ENCODE measurements around the gene TRDMT1.

The TRDMT1 gene

GRCh38 chr10:17231788-17232187 lies 30.3 kb upstream of the TRDMT1 start:
- no peak for DNase-seq (ENCODE audit: low read depth, low spot score)

GRCh38 chr10:17229967-17230682 lies 28.7 kb upstream of the TRDMT1 start:
- DNase-seq (ENCODE audit: low read depth, low spot score), result peak; percentile 87

DNA sequence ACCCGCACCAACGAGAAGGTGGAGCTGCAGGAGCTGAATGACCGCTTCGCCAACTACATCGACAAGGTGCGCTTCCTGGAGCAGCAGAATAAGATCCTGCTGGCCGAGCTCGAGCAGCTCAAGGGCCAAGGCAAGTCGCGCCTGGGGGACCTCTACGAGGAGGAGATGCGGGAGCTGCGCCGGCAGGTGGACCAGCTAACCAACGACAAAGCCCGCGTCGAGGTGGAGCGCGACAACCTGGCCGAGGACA lies 28.2 kb upstream of the TRDMT1 start:
- peak; percentile 78 for DNase-seq (ENCODE audit: low read depth, low spot score)

DNA sequence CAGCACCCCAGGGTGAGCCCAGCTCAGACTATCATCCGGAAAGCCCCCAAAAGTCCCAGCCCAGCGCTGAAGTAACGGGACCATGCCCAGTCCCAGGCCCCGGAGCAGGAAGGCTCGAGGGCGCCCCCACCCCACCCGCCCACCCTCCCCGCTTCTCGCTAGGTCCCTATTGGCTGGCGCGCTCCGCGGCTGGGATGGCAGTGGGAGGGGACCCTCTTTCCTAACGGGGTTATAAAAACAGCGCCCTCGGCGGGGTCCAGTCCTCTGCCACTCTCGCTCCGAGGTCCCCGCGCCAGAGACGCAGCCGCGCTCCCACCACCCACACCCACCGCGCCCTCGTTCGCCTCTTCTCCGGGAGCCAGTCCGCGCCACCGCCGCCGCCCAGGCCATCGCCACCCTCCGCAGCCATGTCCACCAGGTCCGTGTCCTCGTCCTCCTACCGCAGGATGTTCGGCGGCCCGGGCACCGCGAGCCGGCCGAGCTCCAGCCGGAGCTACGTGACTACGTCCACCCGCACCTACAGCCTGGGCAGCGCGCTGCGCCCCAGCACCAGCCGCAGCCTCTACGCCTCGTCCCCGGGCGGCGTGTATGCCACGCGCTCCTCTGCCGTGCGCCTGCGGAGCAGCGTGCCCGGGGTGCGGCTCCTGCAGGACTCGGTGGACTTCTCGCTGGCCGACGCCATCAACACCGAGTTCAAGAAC lies 27.7 kb upstream of the TRDMT1 start:
- peak; percentile 64 for DNase-seq (ENCODE audit: low read depth, low spot score)

DNA sequence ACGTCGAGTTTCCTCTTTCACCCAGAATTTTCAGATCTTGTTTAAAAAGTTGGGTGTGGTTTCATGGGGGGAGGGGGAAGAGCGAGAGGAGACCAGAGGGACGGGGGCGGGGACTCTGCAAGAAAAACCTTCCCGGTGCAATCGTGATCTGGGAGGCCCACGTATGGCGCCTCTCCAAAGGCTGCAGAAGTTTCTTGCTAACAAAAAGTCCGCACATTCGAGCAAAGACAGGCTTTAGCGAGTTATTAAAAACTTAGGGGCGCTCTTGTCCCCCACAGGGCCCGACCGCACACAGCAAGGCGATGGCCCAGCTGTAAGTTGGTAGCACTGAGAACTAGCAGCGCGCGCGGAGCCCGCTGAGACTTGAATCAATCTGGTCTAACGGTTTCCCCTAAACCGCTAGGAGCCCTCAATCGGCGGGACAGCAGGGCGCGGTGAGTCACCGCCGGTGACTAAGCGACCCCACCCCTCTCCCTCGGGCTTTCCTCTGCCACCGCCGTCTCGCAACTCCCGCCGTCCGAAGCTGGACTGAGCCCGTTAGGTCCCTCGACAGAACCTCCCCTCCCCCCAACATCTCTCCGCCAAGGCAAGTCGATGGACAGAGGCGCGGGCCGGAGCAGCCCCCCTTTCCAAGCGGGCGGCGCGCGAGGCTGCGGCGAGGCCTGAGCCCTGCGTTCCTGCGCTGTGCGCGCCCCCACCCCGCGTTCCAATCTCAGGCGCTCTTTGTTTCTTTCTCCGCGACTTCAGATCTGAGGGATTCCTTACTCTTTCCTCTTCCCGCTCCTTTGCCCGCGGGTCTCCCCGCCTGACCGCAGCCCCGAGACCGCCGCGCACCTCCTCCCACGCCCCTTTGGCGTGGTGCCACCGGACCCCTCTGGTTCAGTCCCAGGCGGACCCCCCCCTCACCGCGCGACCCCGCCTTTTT lies 26.9 kb upstream of the TRDMT1 start, which contains the start of gene VIM:
VIM (plus strand) TSS at position 151 of the 925 bp plus-strand sequence. CDS start 1,182 bp downstream, outside the sequence.
- peak; percentile 95 for DNase-seq (ENCODE audit: low read depth, low spot score)

DNA sequence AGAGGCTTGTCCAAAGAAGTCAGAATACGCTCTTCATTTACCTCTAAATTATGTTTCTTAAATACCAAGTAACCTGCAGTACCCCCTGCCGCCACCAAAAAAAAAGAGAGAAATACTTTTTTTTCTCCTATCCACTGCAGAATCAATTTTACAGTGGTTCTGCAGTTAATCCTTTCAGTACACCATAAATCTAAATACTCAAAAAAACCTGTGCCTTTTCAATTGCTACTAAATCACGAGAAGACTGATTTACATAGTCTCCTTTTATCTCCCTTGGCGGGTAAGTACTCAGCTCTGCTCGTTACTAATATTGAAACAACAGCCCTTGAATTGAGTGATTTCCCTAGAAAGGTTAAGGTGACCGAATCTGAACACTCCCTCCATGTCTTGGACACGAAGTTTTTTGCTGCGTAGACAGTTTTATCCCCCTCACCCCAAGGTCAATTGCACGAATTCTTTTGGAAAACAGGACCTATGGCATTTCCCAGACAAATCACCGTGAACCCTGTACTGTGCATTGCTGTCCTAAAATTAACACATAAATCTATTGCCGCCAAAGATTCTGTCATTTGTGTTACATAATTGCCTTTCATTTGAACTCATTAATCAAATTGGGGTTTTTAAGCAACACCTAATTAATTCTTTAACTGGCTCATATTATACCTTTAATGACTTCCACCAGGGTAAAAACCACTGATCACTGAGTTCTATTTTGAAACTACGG lies 26.1 kb upstream of the TRDMT1 start:
- DNase-seq (ENCODE audit: low read depth, low spot score), result no peak

- peak; percentile 62 for DNase-seq (ENCODE audit: low read depth, low spot score)
These were observed 25.4 kb upstream of the TRDMT1 start for GRCh38 chr10:17226891-17227303.

- DNase-seq (ENCODE audit: low read depth, low spot score), result no peak
These were observed 24.3 kb upstream of the TRDMT1 start for GRCh38 chr10:17225808-17226207.

- DNase-seq (ENCODE audit: low read depth, low spot score), result no peak
These were observed 20.9 kb upstream of the TRDMT1 start for GRCh38 chr10:17222329-17222728.

DNA sequence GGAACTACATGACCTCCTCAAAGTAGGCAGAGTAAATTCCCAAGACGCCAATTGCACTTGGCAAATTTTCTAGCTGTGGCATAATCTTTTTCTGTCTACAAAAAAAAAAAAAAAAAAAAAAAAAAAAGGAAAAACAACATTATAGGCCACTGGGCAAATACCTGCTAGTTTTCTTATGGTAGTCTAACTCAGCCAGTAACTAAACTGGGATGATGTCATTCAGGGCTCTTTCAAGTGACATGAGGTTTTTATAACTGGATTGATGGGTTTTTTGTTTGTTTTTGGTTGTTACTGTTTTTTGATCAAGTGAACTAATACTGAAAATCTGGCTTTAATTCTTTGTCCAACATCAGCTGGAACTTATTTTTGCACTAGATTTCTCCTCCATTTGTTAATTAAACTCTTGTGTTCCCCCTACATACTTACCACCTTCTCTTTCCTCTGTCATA lies 19.2 kb upstream of the TRDMT1 start:
- DNase-seq (ENCODE audit: low read depth, low spot score), result no peak

DNA sequence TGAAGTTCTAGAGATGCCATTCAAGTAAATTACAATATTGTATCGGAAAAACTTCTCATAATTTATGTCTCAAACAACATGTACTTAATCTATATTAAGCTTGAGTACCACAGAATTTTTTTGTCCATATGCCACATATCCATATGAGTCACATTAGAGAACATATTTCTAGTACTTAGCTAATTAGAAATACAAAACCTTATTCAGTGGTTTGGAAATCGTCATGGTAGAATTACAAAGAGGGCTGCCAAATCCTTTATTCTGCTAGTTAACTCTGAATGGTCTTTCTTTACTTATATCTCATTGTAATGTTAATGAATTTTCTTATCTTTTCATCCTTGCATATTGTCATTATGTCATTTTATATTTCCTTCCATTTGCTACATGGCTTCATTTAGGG lies 17.6 kb upstream of the TRDMT1 start:
- DNase-seq (ENCODE audit: low read depth, low spot score), result no peak

DNA sequence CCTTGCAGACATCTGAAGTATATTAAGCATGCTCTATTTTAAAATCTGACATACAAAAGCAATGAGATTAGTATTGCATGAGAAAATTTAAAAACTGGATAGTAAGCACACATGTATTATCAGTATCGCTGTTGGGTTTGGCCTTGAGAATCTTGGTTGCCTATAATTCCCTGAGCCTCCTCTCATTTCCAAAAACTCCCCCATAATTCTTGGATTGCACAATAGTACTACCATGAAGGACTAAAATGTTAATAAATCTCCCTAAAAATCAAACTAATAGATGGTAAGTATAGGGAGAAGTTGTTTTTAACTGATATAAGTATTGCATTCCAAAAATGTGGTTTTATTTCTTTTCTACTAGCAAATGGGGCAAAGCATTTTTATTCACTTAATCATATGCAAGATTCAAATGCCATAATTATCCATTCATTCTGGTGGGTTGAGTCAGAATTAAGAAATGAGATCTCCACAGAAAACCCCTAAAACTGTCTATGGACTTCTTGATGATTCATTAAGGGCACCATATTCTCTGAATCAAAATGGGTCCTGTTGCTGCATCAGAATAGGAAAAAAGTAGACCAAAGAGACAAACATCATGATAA lies 16.3 kb upstream of the TRDMT1 start:
- DNase-seq (ENCODE audit: low read depth, low spot score), result no peak

DNA sequence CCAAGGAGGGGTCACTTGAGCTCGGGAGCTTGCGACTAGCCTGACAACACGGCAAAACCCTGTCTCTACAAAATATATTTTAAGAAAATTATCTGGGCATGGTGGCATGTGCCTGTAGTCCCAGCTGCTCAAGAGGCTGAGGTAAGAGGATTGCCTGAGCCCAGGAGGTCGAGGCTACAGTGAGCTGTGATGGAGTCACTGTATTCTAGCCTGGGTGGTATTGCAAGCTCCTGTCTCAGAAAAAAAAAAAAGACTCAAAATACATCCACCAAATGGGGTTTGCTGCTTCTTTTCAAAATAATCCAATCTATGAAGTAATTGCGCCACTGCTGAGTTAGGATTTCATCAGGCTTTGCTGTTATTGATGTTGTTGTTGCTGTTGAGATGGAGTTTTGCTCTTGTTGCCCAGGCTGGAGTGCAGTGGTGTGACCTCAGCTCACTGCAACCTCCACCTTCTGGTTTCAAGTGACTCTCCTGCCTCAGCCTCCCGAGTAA lies 15.5 kb upstream of the TRDMT1 start:
- DNase-seq (ENCODE audit: low read depth, low spot score), result no peak

DNA sequence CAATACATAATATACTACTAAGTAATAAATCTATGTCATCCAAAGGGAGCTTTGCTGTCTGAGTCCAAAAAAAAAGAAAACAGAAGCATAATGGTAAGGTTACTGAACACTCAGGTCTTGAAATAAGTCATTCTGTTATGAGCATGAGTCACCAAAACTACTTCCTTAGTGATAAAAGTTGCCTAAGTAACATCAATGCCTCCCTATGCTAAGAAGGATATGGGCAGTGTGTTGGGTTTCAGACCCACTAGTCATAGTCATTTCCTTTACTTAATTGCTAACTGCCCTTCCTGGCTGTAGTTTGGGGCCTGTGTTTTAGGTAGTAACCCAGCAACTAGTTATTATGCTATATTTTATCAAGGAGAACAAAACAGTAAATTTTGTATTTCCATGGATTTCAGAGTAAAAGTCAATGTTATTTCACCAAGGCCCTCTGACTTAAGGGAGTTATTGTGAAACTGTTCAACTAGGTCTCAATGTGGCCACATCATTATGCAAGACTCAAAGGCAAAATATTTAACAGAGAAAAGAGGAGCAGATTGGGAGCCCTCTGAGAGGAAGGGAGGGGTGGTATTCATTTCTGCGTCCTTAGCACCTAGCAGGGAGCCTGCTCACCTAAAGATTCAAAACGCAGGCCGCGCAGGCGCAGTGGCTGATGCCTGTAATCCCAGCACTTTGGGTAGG lies 14.9 kb upstream of the TRDMT1 start:
- DNase-seq (ENCODE audit: low read depth, low spot score), result no peak

DNA sequence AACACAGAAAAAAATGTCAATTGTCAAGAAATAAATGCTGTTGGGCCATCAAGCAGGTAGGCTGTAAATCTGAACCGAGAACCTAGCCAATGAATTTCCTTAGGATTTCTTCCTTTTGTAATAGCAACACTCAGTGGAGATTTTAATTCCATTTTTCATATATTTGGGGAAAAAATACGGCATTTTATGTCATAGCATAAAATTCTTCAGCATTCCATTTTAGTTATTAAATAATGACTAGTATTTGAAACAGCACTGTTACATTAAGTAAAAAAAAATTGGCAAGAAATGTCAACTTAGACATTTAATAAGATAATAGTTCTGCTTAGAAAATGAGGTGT lies 14.3 kb upstream of the TRDMT1 start:
- DNase-seq (ENCODE audit: low read depth, low spot score), result no peak

GRCh38 chr10:17214971-17215781 lies 13.7 kb upstream of the TRDMT1 start:
- DNase-seq (ENCODE audit: low read depth, low spot score), result no peak

DNA sequence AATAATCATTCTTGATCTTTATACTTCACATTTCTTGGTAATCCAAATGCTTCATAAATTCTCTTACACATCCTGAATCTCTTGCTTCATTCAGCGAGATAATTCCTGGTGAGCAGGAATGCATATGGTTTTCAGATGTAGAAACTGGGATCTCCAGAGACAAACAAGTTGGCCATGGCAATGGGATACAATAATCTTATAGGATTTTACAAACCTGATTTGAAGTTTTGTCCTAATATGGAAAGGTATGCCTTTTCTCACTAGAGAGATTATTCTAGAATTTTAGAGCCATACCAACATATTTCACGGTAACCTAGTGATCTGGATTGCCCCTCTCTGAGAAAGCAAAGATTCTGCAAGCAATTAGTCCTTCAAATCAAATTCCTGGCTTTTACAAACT lies 13.1 kb upstream of the TRDMT1 start:
- DNase-seq (ENCODE audit: low read depth, low spot score), result no peak

GRCh38 chr10:17213646-17214349 lies 12.3 kb upstream of the TRDMT1 start:
- DNase-seq (ENCODE audit: low read depth, low spot score), result no peak

- no peak for DNase-seq (ENCODE audit: low read depth, low spot score)
These were observed 11.3 kb upstream of the TRDMT1 start for GRCh38 chr10:17212802-17213221.
